NCI-H524 treated with DMSO at 0.1 percent for 48 hours (cell line): Measurements from ENCODE around the gene RAB9B.
A peak's percentile ranks its signal among the peaks of the same experiment; 100 is the strongest.

Experiments
- DNase-seq: peaks from one replicate; lab custom pipeline; 2025; lab: John Stamatoyannopoulos, UW

Gene RAB9B

DNA sequence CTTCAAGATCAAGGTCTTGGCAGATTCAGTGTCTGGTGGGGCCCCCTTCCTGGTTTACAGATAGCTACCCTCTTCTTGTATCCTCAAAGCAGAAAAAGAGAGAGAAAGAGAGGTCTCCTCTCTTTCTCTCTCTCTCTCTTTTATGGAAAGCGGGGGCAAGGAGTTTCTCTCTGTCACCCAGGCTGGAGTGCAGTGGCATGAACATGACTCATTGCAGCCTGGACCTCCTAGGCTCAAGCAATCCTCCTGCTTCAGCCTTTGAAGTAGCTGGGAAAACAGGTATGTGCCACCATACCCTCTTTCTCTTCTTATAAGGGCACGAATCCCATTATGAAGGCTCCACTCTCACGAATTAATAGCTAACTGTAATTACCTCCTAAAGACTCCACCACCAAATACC is 20.2 kb downstream of the RAB9B start:
- DNase-seq = no peak

DNA sequence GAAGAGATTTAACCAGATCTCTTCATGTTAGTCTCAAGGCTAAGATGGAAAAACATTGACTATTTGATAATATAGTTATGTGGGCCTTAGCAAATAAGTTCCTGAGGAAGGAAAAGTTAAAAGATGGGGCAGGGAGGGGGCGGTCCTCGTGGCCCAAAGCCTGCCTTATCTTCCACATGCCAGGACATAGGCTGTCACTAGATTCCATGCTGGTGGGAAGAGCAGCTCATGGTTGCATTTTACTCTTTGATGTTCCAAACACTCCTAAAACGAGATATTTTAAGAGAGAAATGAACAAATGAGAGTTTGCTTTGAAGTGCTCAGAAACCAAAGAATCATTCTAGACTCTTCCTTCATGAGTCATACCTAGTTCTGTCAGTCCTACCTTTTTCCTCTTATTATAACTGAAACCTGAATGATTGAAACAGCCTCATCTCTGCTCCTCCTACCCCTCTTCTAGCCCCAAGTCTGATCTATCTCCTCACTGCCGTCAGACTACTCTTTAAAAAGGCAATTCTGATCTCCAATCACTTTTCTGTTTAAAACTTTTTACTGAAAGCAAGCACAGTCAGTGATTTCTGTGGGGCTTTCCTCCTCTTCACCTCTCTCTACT is 25.1 kb downstream of the RAB9B start:
- DNase-seq = no peak

- no peak for DNase-seq
Measured at GRCh38 chrX:103805860-103806259, 26.2 kb downstream of the RAB9B start.

DNA sequence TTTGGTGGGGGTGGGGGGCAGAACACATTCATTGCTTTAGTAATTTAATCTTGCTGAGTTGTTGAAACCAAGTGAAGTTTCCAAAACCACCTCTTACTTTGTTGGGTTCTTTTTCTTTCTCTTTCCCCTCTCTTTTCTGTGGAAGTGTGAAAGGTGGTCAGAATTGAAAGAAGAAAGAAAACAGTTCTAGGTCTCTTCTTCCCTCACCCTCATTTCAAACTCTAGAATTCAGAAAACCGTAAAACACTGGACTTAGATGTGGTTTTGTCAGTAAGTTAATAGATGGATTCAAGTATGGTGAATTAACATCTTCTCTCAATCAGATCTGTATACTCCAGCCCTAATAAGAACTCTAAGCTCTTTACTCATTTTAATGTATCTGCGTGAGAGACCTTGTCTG is 31.7 kb downstream of the RAB9B start:
- DNase-seq = no peak

- DNase-seq = no peak
Measured at GRCh38 chrX:103797691-103798090, 34.4 kb downstream of the RAB9B start.

- no peak for DNase-seq
Measured at GRCh38 chrX:103794119-103794518, 37.9 kb downstream of the RAB9B start.

DNA sequence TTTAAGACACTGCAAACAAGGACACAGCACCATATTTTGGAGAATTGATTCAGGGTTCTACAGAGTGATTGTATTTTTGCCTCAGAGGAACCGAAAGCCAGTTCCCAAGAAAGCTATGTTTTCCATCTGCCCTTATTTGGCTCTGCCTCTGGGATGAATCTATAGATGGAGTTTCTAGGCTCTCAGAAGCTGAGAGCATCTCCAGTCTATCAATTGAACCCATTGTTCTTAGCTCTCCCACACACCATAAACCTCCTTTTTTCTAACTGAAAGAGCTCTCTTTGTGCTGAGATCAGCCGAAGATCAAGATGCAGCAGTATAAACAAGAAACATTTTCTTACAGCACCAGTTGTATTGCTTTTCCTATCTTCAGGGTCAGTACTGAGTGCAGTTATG is 38.5 kb downstream of the RAB9B start:
- DNase-seq = no peak

GRCh38 chrX:103792916-103793544 is 39.0 kb downstream of the RAB9B start:
- no peak for DNase-seq

GRCh38 chrX:103791826-103792485 is 40.1 kb downstream of the RAB9B start:
- DNase-seq = no peak

DNA sequence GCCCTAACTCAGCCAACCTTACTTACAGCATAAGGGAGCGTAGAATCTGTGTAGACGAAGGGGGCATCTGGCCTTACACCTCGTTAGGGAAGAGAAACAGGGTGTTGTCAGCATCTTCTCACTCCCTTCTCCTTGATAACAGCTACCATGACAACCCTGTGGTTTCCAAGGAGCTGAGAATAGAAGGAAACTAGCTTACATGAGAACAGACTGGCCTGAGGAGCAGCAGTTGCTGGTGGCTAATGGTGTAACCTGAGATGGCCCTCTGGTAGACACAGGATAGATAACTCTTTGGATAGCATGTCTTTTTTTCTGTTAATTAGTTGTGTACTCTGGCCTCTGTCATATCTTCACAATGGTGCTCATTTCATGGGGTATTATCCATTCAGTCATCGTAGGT is 40.8 kb downstream of the RAB9B start:
- peak; percentile 8 for DNase-seq

GRCh38 chrX:103789004-103789403 is 43.1 kb downstream of the RAB9B start:
- DNase-seq = no peak

DNA sequence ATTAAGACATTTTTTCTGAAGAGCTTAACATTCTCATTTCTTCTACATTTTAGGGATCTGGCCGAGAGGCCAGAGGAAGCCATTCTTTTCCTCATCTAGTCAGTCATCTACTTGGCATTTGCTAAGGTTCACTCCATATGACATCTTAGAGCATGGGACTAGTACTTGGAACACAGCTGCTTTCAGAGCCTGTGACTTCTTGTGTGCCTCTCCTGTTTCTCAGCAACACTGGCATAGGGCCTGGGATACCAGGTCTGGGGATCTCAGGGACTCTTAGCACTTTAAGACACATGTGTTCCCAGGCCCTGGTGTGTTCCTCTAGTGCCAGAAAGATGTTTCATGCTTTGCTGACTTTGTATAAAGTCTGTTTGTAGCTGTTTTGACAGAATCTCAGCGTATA is 48.1 kb downstream of the RAB9B start:
- no peak for DNase-seq

DNA sequence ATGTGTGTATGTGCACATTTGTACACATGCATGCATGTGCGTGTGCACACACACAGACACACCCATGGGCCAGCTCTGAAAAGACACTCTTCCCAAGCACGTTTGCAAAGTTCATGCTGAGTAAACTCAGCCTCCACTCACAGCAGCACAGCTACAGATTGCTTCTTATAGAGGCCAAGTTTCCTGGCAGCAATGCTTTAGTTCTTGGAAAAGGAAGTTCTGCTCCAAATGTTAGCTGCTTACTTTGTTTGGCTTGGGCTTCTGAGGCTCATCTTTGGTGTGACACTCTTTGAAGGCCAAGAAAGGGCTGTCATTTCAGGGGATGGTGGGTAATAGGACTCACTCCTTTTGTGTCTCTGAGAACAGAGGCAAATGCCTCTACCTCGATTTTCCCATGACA is 48.9 kb downstream of the RAB9B start:
- DNase-seq = no peak

DNA sequence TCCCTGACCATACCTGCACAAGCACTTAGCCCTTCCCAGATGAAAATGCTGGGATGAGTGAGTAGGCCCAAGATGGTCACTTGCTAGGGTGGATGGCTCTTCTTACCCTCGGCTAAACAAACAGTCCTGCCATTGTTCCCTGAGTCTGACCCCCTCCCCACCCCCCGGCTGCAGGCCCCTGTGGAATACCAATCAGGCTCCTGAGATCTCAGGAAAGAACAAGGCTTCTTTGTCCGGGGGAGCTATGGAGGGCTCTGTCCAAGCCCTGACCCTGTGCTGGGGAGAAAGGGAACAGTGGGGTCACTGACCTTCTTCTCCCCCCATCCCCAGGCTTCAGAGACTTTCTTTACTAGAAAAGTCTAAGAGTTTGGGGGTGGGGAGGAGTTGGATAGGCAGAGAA is 49.4 kb downstream of the RAB9B start:
- DNase-seq = no peak

DNA sequence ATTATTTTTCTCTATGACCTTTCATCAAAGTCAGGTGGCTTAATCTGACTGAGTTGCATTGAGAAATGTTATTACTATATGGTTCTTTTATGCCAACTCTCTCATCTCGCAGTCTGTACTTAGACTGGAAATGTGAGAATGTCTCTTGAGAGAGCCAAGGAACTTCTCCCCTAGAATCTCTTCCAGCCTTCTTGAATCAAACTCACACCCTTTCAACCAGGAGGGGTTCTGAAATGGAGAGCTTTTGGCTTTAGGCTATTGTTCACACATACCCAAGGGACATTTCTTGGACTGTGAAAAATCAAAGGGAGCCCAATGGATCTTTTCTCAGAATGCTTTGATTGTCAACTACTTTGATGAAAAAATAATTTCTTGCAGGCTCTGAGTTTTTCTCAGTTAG is 50.4 kb downstream of the RAB9B start:
- no peak for DNase-seq

DNA sequence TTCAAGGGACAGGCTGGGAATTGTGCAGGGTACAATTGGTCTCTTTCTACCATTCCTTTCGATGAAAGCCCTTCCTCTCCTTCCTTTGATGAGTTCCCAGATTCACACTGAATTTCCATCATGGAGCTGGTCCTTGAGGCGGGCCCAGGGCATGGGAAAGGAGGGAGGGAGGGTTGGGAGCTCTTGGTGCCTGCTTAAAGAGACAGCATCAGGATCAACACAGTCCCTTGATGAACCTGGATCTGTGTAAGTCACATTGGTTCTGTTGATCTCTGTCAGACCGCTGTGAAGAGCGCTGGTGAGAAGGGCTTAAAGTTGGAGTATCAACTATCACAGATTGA is 51.0 kb downstream of the RAB9B start:
- DNase-seq = no peak

- no peak for DNase-seq
Measured at GRCh38 chrX:103780336-103781061, 51.6 kb downstream of the RAB9B start.

DNA sequence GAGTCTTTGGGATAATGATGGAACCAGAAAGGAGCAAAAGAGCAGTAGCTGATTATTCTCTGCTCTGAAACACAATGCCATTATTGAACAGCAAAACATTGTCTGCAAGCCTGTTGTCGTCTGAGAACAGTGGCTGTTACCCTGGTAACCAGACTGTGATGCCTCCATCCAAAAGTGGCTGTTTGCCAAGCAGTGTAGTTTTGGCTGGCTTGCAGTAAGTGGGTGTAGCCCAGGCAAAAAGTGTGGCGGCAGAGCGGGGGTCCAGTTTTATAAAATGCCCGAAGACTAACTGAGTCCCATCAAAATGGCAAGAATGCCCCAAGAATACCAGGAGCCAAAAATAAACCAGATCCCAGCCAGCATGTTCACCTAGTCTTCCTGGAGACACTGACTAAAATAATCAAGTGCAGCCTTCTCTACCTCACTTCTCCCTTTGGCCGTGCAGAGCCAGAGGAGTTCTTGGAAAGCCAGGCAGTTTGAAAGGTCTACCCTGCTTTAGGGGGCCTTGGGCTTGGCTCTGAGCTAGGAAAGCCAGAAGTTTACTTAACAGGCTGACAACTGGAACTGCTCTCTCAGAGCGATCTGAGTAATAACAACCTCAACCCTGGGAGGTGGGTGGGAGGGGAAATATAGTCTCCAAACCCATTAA is 52.8 kb downstream of the RAB9B start:
- peak; percentile 4 for DNase-seq

- no peak for DNase-seq
Measured at GRCh38 chrX:103776546-103776945, 55.5 kb downstream of the RAB9B start, which contains the start of gene PLP1. Gene PLP1 (plus strand): TSS chrX:103776840. CDS start chrX:103776996, 156 bp downstream.

GRCh38 chrX:103774070-103774642 is 57.9 kb downstream of the RAB9B start:
- DNase-seq = no peak

DNA sequence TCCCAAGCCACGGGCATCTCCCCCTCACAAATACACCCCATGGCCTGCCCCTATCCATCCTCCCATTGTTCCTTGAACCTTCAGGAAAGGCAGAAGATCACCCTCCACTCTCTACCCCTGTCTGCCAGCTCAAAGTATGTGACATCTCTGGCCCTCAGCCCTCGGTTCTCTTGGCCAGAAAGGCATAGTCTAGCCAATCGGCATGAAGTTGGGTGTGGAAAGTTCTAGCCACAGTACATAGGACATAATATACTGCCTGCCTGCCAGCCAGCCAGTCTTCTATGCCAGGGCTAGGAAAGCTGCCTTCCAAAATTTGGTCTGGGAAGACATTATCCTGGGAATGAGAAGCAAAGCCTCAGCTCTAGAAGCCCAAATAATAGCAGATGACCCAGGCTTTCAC is 58.6 kb downstream of the RAB9B start:
- no peak for DNase-seq
